Lower leg skin (tissue), 3 donors: ENCODE results near the gene RAB11FIP3.

Experiments
- POLR2A ChIP-seq, 2 donors: fragments of 450-650 bp; IDR thresholded peaks; one replicate each; pipeline ENCODE4 v1.6.1; 2016 to 2017; ENCODE audit warnings: antibody characterized with exemption in 2 of 2, mild to moderate bottlenecking in 1 of 2, moderate library complexity in 1 of 2
- TF ChIP-seq, protein P1 (sequence below), 3 donors: fragments of 450-650 bp; IDR thresholded peaks; one replicate each; pipeline ENCODE4 v1.5.1; 2016; ENCODE audit warnings: antibody characterized with exemption in 3 of 3, mild to moderate bottlenecking in 3 of 3, moderate library complexity in 2 of 3

DNA sequence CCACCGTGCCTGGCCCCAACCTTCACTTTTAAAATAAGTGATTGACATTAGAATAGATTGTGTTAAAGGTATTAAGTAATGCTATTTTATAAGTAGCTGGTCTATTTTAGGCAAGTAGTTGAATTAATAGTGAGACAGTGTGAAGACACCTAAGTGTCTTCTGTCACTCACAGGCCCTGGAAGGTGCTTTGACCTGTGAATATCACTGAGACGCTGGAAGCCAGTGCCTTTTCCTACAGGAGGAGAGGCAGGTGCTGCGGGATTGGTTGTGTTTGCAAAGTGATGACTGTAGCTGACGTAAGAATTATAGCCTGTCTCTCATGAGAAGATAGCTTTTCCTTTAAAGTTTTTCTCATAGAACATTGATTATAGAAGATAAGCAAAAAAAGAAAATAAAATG is 45.0 kb downstream of the RAB11FIP3 start:
- TF ChIP-seq, protein P1, sequence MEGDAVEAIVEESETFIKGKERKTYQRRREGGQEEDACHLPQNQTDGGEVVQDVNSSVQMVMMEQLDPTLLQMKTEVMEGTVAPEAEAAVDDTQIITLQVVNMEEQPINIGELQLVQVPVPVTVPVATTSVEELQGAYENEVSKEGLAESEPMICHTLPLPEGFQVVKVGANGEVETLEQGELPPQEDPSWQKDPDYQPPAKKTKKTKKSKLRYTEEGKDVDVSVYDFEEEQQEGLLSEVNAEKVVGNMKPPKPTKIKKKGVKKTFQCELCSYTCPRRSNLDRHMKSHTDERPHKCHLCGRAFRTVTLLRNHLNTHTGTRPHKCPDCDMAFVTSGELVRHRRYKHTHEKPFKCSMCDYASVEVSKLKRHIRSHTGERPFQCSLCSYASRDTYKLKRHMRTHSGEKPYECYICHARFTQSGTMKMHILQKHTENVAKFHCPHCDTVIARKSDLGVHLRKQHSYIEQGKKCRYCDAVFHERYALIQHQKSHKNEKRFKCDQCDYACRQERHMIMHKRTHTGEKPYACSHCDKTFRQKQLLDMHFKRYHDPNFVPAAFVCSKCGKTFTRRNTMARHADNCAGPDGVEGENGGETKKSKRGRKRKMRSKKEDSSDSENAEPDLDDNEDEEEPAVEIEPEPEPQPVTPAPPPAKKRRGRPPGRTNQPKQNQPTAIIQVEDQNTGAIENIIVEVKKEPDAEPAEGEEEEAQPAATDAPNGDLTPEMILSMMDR (IDR thresholded peaks at IDR 0.05), result no peak
- TF ChIP-seq POLR2A (IDR thresholded peaks at IDR 0.05), result no peak
